SK-N-MC (cell line): Measurements from ENCODE around the gene HEPACAM.

Experiments used
- EZH2 ChIP-seq: fragments of 200-600 bp; sonication (generic); IDR thresholded peaks from one replicate; pipeline ENCODE4 v1.6.1; 2017; ENCODE audit warnings: antibody characterized with exemption
- FOXP2 ChIP-seq: optimal IDR thresholded peaks from 2 replicates; pipeline ENCODE3; 2011; ENCODE audit warnings: mild to moderate bottlenecking, moderate library complexity; ENCODE audit not compliant: insufficient read depth; ENCODE audit errors: extremely low read length, control extremely low read depth
- POLR2AphosphoS5 ChIP-seq: IDR thresholded peaks from 2 replicates; pipeline ENCODE4 v1.6.1; 2012; ENCODE audit warnings: mild to moderate bottlenecking, low read depth, low read length, borderline replicate concordance

- TF ChIP-seq EZH2 (no peak), POLR2AphosphoS5 (no peak; the same call in 1 of the 2 replicates), FOXP2 (no peak)
Measured at GRCh38 chr11:124875943-124876817, 59.7 kb downstream of the HEPACAM start.
